Kidney (tissue), 14 donors: ENCODE results near the gene STK35. TPM values are rescaled to one million over a fixed set of nuclear protein-coding genes. Genes with fewer than 3 reads are reported as not detected.
A peak's percentile ranks its signal among the peaks of the same experiment; 100 is the strongest.

ENCODE experiments used
- DNase-seq, 5 donors: peaks; one replicate each; pipeline ENCODE4 v3.0.0-alpha.2; 2013 to 2020
- FAIRE-seq: peaks from 2 replicates; lab custom pipeline; 2012; peaks lifted over from hg19 to GRCh38; lab: Jason Lieb, UNC
- H3K27ac ChIP-seq, 2 donors: one replicate each; pipeline ENCODE4 v1.7.0; 2013; ENCODE audit warnings: low read depth in 2 of 2, low read length in 2 of 2, inconsistent platforms in 1 of 2
- H3K27me3 ChIP-seq: one replicate; pipeline ENCODE4 v1.7.1; 2013; ENCODE audit warnings: low read length, inconsistent platforms; ENCODE audit not compliant: control insufficient read depth, insufficient read depth
- H3K36me3 ChIP-seq, 3 donors: one replicate each; pipeline versions ENCODE4 v1.7.0 to v1.7.1; 2013; ENCODE audit warnings: low read length in 3 of 3, control low read depth in 1 of 3, inconsistent platforms in 1 of 3; ENCODE audit not compliant: insufficient read depth in 3 of 3, control insufficient read depth in 2 of 3
- H3K4me1 ChIP-seq, 3 donors: one replicate each; pipeline versions ENCODE4 v1.7.0 to v1.7.1; 2013; ENCODE audit warnings: low read length in 3 of 3, inconsistent platforms in 1 of 3, low read depth in 1 of 3; ENCODE audit not compliant: control insufficient read depth in 2 of 3, insufficient read depth in 2 of 3
- H3K4me3 ChIP-seq, 3 donors: one replicate each; pipeline versions ENCODE4 v1.7.0 to v1.8.1; 2013; ENCODE audit warnings: low read length in 3 of 3, control low read depth in 1 of 3, inconsistent platforms in 1 of 3
- H3K9ac ChIP-seq, 3 donors: one replicate each; pipeline versions ENCODE4 v1.7.0 to v1.7.1; 2013; ENCODE audit warnings: low read length in 3 of 3, control low read depth in 1 of 3, inconsistent platforms in 1 of 3
- H3K9me3 ChIP-seq, 3 donors: one replicate each; pipeline versions ENCODE4 v1.7.0 to v1.7.1; 2013; ENCODE audit warnings: low read length in 3 of 3, control low read depth in 1 of 3, inconsistent platforms in 1 of 3; ENCODE audit not compliant: control insufficient read depth in 2 of 3, insufficient read depth in 1 of 3
- CTCF ChIP-seq: IDR thresholded peaks from 3 replicates; pipeline ENCODE4 v1.5.1; 2012; ENCODE audit warnings: mild to moderate bottlenecking, moderate library complexity, borderline replicate concordance; ENCODE audit not compliant: insufficient read depth; ENCODE audit errors: extremely low read depth
- intact Hi-C: fragments of 100-400 bp; cut with DNase I; formaldehyde crosslinking; loops from one replicate; pipeline ENCODE4 v1.11.1; 2022
- polyA plus RNA-seq: library from polyadenylated mRNA; stranded (reverse); fragments of 350-450 nt; fragmentation: Illumina TruSeq; extraction: RNeasy Lipid Tissue Mini Kit (QIAGEN cat#74804); gene quantifications from one replicate; pipeline ENCODE4 v1.2.3, GENCODE V29; 2014; ENCODE audit warnings: low read depth, low replicate concordance; ENCODE audit not compliant: insufficient read depth
- total RNA-seq: library from RNA; stranded (reverse); fragmentation: NEBNext Ultra II Directional; extraction: Animal tissue kit (Norgen Biotek cat#: 25700); gene quantifications from one replicate; pipeline ENCODE4 v1.2.1, GENCODE V29; 2021
- donor health status: control.
- donor health status: control.
- donor health status: control.
- donor health status: control.
- donor health status: control.
- donor health status: DM: yes; HTN: yes; CAD: no.
- donor health status: Normal renal cell carcinoma (clear cell type).

Gene STK35
- total and polyA plus RNA-seq, 2 donors from 2014 or later, result 3.7 to 16.5 TPM

GRCh38 chr20:2109425-2110210 lies 8.0 kb downstream of the STK35 start:
- DNase-seq (peak in 2 of 5 donors; percentile 42 to 80), FAIRE-seq (no peak)
- H3K9me3 ChIP-seq, result no peaks in the 10 kb centered on the region
- intact Hi-C loops, result no loop called here
- H3K4me3 ChIP-seq, result peak overlapping the region in 1 of 3 donors; percentile 13
- no peak for TF ChIP-seq CTCF
- H3K9ac ChIP-seq, result no peak overlapping the region
- peaks cover 12 to 22% (median 18%) of the 10 kb centered on the region in 3 donors for H3K4me1 ChIP-seq
- peak overlapping the region in 1 of 2 donors; percentile 1 for H3K27ac ChIP-seq
- H3K36me3 ChIP-seq, result peaks cover 0 to 3% (median 2%) of the 10 kb centered on the region in 3 donors
- H3K27me3 ChIP-seq, result no peaks in the 10 kb centered on the region

- H3K27me3 ChIP-seq, result no peaks in the 10 kb centered on the region
- no peak for TF ChIP-seq CTCF
- no peak overlapping the region for H3K9ac ChIP-seq
- no peak overlapping the region for H3K4me3 ChIP-seq
- H3K27ac ChIP-seq, result no peak overlapping the region
- DNase-seq (no peak), FAIRE-seq (no peak)
- no peaks in the 10 kb centered on the region for H3K9me3 ChIP-seq
- H3K4me1 ChIP-seq, result peaks cover 14 to 15% (median 14%) of the 10 kb centered on the region in 3 donors
- intact Hi-C loops, result no loop called here
- H3K36me3 ChIP-seq, result peaks cover 0 to 17% (median 16%) of the 10 kb centered on the region in 3 donors
Observed at GRCh38 chr20:2112910-2113309, 11.3 kb downstream of the STK35 start.

GRCh38 chr20:2114127-2114959 lies 12.7 kb downstream of the STK35 start:
- no peak for TF ChIP-seq CTCF
- intact Hi-C loops, result no loop called here

More at GRCh38 chr20:2114127-2114959, 12.7 kb downstream of the STK35 start:
- Histone ChIP-seq H3K36me3 (peaks cover 0 to 18% (median 17%) of the 10 kb centered on the region in 3 donors), H3K9ac (no peak overlapping the region), H3K27ac (no peak overlapping the region), H3K27me3 (no peaks in the 10 kb centered on the region), H3K4me1 (peaks cover 4 to 15% (median 11%) of the 10 kb centered on the region in 3 donors), H3K4me3 (no peak overlapping the region), H3K9me3 (no peaks in the 10 kb centered on the region)
- FAIRE-seq (no peak), DNase-seq (peak in 2 of 5 donors; percentile 12 to 15)
